Measurements from ENCODE around the gene CXCL5.

- TF ChIP-seq TAF1 (IDR thresholded peaks at IDR 0.05; ENCODE audit: low read depth, low read length) (no peak), POLR2A (IDR thresholded peaks at IDR 0.05; ENCODE audit: low read depth, low read length) (no peak), POLR2AphosphoS5 (IDR thresholded peaks at IDR 0.05; ENCODE audit: low read depth, low read length) (no peak), SPI1 (IDR thresholded peaks at IDR 0.05; ENCODE audit: low read depth, low read length) (no peak)
Observed at GRCh38 chr4:73976716-73977115, 21.8 kb downstream of the CXCL5 start.
